ENCODE results near the gene RBL2. TPM values are rescaled to one million over a fixed set of nuclear protein-coding genes. Genes with fewer than 3 reads are reported as not detected.

Gene RBL2
- total and polyA plus RNA-seq, 2 of the 13 experiments (the other 11 are each of a cell fraction or from before 2014, with no cell fraction given): 41.2 to 60.9 TPM

DNA sequence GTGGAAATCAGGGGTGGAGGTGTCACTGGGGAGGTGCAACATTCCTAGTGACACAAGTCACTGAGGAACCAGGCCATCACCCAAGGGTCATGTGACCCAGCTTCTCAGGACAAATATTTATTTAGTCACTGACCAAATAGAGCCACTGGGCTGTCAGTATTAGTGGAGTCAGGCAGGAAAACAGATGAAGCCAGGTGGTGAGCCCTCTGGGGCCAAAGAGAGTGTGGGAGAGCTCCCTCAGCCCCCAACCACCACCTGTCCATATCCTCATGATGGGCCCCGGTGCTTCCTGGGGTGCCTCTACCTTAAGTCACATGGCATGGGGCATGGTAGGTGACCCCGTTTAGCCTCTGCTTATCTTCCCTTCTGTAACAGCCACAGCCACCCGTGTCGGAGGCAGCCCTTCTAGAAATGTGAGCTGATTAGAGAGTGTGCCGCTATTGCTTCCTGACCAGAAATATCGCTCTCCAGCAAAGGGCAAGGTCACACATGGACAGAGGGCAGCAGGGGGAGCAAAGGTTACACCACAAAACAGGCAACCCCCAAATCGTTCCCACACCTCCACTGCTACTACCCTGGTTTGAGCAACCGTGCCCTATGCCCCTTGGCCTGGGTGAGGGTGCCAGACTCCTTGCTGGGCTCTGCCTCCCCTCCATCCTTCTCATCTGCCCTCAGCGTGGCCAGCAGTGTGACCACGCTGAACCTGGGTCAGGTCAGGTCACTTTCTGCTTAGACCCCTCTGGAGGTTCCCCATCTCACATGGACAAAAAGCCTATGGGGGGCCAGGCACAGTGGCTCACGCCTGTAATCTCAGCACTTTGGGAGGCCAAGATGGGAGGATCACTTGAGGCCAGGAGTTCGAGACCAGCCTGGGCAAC, 77.4 kb downstream of the RBL2 start (continued):
- TF ChIP-seq HOXA3 (CRISPR knock-in tag; IDR thresholded peaks at IDR 0.05): no peak; the same call in none of the 2 replicates
- TF ChIP-seq SAFB2 (CRISPR knock-in tag; IDR thresholded peaks at IDR 0.05; ENCODE audit: borderline replicate concordance, low read depth): no peak
- no peak for TF ChIP-seq CBX1 (IDR thresholded peaks at IDR 0.05; ENCODE audit: low read depth)
- peak; percentile 94 for TF ChIP-seq FOSL2 (CRISPR knock-in tag; IDR thresholded peaks at IDR 0.05)
- TF ChIP-seq TARDBP (CRISPR knock-in tag; IDR thresholded peaks at IDR 0.05): peak; percentile 88
- peak; percentile 60 for TF ChIP-seq CREM (IDR thresholded peaks at IDR 0.05)
- TF ChIP-seq CREM (CRISPR knock-in tag; IDR thresholded peaks at IDR 0.05): no peak
- TF ChIP-seq, protein P1, sequence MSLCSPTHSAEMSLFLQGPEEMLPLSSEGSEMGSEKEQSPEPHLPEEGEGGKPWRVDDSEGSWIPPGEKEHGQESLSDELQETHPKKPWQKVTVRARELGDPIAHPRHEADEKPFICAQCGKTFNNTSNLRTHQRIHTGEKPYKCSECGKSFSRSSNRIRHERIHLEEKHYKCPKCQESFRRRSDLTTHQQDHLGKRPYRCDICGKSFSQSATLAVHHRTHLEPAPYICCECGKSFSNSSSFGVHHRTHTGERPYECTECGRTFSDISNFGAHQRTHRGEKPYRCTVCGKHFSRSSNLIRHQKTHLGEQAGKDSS (CRISPR knock-in tag; IDR thresholded peaks at IDR 0.05; ENCODE audit: borderline replicate concordance, low read depth): no peak; the same call in 1 of the 2 replicates
- no peak for TF ChIP-seq RELA (CRISPR knock-in tag; IDR thresholded peaks at IDR 0.05)
- no peak for TF ChIP-seq KLF15 (CRISPR knock-in tag; IDR thresholded peaks at IDR 0.05; ENCODE audit: borderline replicate concordance)
- peak; percentile 84 for TF ChIP-seq SMAD3 (CRISPR knock-in tag; IDR thresholded peaks at IDR 0.05)
- TF ChIP-seq GATAD1 (CRISPR knock-in tag; IDR thresholded peaks at IDR 0.05): peak; percentile 67
- no peak; the same call in 1 of the 2 replicates for TF ChIP-seq SMC3 (IDR thresholded peaks at IDR 0.05; ENCODE audit: low read length)
- peak; percentile 65 for TF ChIP-seq ZNF430 (CRISPR knock-in tag; IDR thresholded peaks at IDR 0.05)
- TF ChIP-seq, protein P2, sequence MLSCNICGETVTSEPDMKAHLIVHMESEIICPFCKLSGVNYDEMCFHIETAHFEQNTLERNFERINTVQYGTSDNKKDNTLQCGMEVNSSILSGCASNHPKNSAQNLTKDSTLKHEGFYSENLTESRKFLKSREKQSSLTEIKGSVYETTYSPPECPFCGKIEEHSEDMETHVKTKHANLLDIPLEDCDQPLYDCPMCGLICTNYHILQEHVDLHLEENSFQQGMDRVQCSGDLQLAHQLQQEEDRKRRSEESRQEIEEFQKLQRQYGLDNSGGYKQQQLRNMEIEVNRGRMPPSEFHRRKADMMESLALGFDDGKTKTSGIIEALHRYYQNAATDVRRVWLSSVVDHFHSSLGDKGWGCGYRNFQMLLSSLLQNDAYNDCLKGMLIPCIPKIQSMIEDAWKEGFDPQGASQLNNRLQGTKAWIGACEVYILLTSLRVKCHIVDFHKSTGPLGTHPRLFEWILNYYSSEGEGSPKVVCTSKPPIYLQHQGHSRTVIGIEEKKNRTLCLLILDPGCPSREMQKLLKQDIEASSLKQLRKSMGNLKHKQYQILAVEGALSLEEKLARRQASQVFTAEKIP (CRISPR knock-in tag; IDR thresholded peaks at IDR 0.05; ENCODE audit: borderline replicate concordance): no peak
- TF ChIP-seq, protein P3, sequence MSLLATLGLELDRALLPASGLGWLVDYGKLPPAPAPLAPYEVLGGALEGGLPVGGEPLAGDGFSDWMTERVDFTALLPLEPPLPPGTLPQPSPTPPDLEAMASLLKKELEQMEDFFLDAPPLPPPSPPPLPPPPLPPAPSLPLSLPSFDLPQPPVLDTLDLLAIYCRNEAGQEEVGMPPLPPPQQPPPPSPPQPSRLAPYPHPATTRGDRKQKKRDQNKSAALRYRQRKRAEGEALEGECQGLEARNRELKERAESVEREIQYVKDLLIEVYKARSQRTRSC (CRISPR knock-in tag; IDR thresholded peaks at IDR 0.05; ENCODE audit: low read depth): no peak
- TF ChIP-seq ZNF292 (CRISPR knock-in tag; IDR thresholded peaks at IDR 0.05; ENCODE audit: borderline replicate concordance, low read depth): peak; percentile 93
- peak; percentile 96 for TF ChIP-seq ZSCAN31 (CRISPR knock-in tag; IDR thresholded peaks at IDR 0.05; ENCODE audit: low read depth)
- TF ChIP-seq, protein P4, sequence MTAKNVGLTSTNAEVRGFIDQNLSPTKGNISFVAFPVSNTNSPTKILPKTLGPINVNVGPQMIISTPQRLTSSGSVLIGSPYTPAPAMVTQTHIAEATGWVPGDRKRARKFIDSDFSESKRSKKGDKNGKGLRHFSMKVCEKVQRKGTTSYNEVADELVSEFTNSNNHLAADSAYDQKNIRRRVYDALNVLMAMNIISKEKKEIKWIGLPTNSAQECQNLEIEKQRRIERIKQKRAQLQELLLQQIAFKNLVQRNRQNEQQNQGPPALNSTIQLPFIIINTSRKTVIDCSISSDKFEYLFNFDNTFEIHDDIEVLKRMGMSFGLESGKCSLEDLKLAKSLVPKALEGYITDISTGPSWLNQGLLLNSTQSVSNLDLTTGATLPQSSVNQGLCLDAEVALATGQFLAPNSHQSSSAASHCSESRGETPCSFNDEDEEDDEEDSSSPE (CRISPR knock-in tag; IDR thresholded peaks at IDR 0.05): no peak; the same call in 1 of the 2 replicates
- no peak; the same call in 1 of the 2 replicates for TF ChIP-seq TSC22D2 (CRISPR knock-in tag; IDR thresholded peaks at IDR 0.05; ENCODE audit: borderline replicate concordance)
- TF ChIP-seq, protein P5, sequence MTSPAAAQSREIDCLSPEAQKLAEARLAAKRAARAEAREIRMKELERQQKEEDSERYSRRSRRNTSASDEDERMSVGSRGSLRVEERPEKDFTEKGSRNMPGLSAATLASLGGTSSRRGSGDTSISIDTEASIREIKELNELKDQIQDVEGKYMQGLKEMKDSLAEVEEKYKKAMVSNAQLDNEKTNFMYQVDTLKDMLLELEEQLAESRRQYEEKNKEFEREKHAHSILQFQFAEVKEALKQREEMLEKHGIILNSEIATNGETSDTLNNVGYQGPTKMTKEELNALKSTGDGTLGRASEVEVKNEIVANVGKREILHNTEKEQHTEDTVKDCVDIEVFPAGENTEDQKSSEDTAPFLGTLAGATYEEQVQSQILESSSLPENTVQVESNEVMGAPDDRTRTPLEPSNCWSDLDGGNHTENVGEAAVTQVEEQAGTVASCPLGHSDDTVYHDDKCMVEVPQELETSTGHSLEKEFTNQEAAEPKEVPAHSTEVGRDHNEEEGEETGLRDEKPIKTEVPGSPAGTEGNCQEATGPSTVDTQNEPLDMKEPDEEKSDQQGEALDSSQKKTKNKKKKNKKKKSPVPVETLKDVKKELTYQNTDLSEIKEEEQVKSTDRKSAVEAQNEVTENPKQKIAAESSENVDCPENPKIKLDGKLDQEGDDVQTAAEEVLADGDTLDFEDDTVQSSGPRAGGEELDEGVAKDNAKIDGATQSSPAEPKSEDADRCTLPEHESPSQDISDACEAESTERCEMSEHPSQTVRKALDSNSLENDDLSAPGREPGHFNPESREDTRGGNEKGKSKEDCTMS (CRISPR knock-in tag; conservative IDR thresholded peaks at IDR 0.05): no peak
- TF ChIP-seq, protein P6, sequence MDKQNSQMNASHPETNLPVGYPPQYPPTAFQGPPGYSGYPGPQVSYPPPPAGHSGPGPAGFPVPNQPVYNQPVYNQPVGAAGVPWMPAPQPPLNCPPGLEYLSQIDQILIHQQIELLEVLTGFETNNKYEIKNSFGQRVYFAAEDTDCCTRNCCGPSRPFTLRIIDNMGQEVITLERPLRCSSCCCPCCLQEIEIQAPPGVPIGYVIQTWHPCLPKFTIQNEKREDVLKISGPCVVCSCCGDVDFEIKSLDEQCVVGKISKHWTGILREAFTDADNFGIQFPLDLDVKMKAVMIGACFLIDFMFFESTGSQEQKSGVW (CRISPR knock-in tag; IDR thresholded peaks at IDR 0.05; ENCODE audit: borderline replicate concordance): no peak

Data from HepG2 (cell line).